ENCODE results near the gene STXBP5.

- TF ChIP-seq CTCF (IDR thresholded peaks at IDR 0.05; ENCODE audit: low read length), result no peak
- TF ChIP-seq EZH2 (IDR thresholded peaks at IDR 0.05; ENCODE audit: borderline replicate concordance, low read length), result no peak
Measured at GRCh38 chr6:147429794-147430193, 225.6 kb downstream of the STXBP5 start.
